ENCODE measurements around the gene P4HA2.

The P4HA2 gene

DNA sequence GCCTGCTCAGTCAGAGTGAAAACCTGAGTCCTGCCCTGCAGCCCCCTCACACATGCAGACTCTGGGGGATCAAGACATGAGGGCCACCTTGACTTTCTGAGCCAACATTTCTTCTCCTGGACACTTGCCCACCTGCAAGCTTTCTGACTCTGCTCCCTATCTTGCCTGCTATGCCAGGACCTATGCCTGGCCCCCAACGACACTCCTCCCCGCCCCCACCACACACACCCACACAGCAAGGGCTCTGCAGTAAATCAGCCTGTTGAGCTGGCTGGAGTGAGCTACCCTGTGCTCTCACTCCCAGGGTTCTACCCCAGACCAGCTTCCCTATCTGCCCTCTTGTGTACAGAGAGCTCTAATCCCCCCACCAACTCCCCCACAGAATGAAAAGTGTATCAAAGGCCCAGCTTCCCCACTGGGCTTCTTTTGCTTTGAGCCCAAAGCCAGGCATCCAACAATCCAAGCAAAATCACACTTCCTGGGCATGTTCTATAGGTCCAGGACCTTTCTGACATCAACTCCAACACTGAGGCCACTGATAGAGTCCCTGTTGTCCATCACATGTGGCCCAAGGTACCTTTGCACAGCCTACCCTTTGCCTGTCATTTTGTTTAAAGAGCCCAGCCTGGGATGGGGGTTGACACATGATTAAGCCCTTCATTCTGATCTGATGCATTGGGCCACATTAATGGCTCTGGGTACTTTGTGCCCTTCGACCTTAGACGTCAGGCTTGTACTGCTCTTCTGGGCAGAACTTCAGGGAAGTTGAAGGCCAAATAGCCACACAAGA lies 37.1 kb upstream of the P4HA2 start:
- no peak for DNase-seq (ENCODE audit: low read depth in 2 of 2)

DNA sequence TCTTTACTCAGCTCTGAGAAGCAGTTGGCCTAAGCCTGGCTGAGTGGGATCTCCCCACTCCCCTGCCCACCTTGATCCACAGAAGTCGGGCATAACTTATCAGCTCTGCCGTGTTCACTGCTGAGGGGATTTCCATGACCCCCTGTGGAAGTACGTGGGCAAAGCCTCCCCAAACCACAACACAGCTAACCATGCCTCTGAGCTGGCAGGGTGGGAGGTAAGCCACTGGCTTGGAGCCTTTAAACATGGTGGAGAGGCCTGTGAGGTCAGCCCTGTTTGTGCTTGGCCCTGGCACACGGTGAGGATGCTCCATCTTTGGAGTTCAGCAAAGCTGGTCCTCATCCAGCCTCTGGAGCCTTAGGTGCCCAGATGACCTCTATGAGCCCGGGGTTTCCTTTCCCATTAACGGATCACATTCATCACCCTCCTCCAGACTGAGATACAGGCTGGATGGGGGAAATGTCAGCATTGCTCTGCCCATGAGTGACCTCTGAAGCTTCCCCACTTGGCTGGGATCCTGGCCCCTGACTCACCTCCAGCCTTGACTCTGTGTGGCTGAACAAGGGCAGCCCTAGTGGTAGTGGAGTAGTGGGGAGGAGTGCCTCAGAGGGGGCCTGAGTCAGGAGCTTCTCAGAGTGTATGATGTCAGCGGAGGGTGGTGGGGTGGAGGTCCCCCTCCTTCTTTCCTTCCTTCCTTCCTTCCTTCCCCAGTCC lies 36.1 kb upstream of the P4HA2 start:
- DNase-seq (ENCODE audit: low read depth in 2 of 2), result no peak

DNA sequence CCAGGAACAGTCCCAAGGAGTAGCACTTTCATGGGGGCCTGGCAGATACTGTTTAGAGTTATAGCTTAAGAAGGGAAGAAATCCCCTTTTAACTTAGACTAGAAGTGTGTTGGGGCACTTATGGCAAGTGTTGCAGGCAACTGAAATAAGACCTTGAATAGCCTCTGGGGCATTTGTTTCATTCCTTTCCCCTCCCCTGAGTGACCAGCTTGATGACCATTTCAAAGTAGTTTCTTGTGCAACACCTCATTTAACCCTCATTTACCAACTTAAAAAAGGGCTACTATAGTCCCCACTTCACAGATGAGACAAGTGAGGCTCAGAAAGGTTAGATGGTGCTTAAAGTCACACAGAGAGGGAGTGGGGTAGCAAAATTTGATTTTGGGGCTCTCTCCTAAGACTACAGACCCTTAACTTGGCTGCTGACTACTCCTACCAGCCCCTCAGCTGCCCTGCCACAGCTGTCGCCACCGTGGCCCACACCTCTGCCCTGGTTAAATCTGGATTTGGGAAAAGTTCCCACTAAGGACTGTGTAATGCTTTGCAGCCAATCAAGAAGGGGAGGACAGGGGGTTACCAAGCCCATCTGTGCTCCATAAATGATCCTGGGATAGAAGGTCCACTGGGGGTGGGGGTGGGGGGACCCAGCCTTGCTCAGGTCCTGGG lies 35.4 kb upstream of the P4HA2 start:
- no peak for DNase-seq (ENCODE audit: low read depth in 2 of 2)

GRCh38 chr5:132261881-132262845 lies 34.5 kb upstream of the P4HA2 start:
- DNase-seq (ENCODE audit: low read depth in 2 of 2), result no peak

- DNase-seq (ENCODE audit: low read depth in 2 of 2), result peak in 1 of 2 experiments; percentile 32
Observed at GRCh38 chr5:132260714-132261551, 33.3 kb upstream of the P4HA2 start.

DNA sequence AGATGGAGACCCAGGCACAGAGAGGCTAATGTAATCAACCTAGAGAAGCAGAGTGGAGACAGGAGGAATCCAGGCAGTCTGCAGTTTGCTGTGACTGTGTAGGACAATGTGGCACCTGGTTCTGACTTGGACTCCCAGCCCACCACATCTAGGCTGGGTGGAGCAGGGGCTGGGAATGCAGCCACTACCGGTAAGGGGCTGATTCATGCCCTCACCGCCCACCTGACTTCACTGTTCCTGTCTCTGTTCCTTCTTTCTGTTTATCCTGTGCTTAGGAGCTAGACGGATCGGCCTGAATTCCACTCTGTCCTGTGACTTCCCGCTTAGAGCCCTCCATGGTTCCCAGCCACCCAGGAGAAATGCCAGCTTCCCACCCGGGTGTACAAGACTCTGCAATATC lies 32.4 kb upstream of the P4HA2 start:
- no peak for DNase-seq (ENCODE audit: low read depth in 2 of 2)

DNA sequence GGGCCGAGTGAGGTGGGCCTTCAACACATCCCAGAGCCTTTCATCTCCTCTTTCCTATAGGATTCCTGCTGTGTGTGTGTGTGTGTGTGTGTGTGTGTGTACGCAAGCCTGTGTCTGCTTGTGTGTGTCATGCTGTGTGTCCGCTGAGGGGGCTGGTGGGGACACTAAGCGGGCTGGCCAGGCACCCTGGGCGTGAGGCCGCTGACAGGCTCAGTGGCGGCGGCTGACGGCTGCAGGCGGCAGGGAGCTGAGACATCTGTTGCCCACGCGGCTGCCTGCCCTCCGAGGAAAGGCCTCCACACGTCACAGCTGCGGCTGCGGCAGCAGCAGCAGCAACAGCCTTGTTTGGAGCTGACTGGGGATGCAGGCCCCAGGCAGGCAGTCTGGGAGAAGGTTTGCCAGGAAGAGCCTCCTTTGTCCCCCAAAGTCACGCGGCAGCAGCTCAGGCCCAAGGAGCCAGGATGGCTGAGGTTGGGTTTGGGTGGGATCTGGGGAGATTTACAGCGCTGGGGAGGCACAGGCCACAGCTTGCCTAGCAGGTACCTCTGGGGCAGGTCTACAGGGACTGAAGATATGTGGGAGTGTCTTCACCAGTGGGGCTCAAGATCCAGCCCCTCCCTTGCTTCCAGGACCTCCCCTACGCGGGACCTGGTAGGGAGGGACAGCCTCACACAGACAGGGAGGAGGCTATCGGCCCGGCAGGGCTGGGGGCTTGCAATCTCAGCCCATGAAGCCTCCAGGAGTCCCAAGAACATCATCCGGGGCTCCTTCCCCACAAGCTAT lies 31.6 kb upstream of the P4HA2 start:
- no peak for DNase-seq (ENCODE audit: low read depth in 2 of 2)

- DNase-seq (ENCODE audit: low read depth in 2 of 2), result no peak
Observed at GRCh38 chr5:132258102-132259068, 30.7 kb upstream of the P4HA2 start.

DNA sequence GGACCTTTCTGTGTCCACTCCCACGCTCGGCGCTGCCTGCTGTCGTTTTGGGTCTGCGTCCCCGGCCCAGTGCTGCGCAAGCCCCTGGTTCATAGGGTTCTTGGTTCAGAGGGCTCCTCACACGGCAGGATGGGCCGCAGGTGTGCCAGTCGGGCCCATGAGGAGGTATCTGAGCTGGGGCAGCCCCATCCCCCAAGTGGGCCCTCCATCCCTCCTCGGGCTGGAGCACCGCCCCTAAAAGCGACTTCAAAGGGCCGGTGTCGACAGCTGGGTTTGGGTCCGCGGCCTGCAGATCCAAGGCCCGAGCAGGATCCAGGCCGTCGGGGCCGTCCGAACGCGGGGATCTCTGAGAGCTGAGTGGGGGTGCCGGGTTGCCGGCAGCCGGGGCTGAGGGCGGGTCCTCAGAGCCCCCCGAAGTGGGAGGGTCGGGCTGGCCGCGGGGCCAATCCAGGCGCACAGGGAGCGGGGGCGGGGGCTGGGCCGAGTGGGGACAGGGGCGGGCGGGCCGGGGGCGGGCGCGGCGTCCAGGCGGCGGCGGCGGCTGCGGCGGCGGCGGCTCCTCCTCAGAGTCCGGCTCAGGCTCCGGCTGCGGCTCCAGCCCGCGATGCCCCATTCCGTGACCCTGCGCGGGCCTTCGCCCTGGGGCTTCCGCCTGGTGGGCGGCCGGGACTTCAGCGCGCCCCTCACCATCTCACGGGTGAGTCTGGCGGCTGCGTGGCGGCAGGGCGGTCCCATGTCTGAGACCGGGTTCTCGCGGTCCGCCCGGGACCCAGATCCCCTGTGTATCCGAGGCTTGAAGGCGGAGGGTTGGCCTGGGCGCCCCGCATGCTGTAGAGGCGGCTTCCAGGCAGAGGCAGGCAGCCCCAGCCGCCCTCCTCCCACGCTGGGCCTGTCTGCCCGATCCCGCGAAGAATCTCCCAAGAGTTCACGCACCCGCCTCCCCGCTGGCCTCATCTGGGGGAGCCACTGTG lies 29.8 kb upstream of the P4HA2 start, which contains the start of gene PDLIM4:
PDLIM4 (plus strand) TSS at position 566 of the 971 bp plus-strand sequence; CDS start at position 605, 39 bp downstream.
- no peak for DNase-seq (ENCODE audit: low read depth in 2 of 2)

- DNase-seq (ENCODE audit: low read depth in 2 of 2), result no peak
Observed at GRCh38 chr5:132256783-132257130, 29.1 kb upstream of the P4HA2 start.

GRCh38 chr5:132256086-132256782 lies 28.6 kb upstream of the P4HA2 start:
- DNase-seq (ENCODE audit: low read depth in 2 of 2), result no peak

DNA sequence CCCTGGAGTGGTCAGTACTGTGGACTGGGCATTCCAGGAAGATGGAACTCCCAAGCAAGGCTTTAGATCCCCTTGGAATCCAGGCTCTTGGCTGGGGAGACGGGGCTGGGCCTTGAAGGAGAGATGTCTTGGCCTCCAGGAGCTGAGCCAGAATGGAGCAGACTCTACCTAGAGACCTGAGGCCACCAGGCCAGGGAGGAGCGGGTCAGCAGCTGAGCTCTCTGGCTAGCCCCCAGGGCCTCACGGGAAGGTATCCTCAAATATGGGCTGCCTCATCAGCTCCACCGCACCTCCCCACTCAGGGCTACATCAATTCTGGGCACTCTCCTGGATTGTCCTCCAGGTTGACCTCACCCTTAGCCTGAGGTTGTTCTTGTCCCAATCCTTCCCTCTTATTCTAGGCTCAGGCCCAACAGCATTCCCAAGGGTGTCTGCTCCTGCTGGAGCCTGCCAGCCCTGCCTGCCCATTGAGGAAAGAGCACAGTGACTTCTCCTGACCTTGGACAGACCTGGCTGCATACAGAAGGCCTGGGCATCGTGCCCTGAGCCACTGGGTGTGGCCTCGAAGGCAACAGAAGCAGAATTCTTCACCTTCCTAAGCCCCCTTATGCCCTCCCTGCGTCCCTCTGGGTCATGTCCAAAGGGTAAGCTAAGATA lies 26.8 kb upstream of the P4HA2 start:
- DNase-seq (ENCODE audit: low read depth in 2 of 2), result no peak

GRCh38 chr5:132253452-132254320 lies 26.0 kb upstream of the P4HA2 start:
- no peak for DNase-seq (ENCODE audit: low read depth in 2 of 2)

- no peak for DNase-seq (ENCODE audit: low read depth in 2 of 2)
Observed at GRCh38 chr5:132253008-132253441, 25.4 kb upstream of the P4HA2 start.

DNA sequence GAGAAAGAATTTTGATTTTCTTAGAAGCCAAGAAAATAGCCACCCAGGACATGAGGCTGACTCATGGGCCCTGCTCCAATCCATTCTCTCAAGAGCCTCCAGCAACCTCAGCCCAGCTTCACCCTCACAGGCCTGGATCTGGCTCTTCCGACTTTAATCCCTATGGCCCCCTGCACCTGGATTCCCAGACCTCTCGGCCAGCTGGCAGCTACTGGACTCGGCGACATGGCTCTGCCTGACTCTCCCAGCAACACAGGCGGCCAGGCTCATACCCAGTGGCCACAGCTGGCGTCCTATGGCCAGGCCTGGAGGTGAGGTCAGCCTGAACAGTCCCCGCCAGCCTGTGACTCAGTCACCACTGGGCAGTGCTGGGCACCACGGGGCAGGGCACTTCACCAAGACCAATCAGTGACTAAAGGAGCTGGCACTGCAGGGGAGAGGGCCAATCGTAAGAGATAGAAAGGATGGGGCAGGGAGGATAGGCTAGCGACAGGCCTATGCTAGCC lies 23.6 kb upstream of the P4HA2 start:
- no peak for DNase-seq (ENCODE audit: low read depth in 2 of 2)
